Dedifferentiated amniotic fluid mesenchymal stem cell (primary cell): ENCODE results near the gene HMX3.

Experiments used
- DNase-seq: peaks from one replicate; pipeline ENCODE4 v3.0.0-alpha.2; 2016; ENCODE audit errors: extremely low spot score

The HMX3 gene

DNA sequence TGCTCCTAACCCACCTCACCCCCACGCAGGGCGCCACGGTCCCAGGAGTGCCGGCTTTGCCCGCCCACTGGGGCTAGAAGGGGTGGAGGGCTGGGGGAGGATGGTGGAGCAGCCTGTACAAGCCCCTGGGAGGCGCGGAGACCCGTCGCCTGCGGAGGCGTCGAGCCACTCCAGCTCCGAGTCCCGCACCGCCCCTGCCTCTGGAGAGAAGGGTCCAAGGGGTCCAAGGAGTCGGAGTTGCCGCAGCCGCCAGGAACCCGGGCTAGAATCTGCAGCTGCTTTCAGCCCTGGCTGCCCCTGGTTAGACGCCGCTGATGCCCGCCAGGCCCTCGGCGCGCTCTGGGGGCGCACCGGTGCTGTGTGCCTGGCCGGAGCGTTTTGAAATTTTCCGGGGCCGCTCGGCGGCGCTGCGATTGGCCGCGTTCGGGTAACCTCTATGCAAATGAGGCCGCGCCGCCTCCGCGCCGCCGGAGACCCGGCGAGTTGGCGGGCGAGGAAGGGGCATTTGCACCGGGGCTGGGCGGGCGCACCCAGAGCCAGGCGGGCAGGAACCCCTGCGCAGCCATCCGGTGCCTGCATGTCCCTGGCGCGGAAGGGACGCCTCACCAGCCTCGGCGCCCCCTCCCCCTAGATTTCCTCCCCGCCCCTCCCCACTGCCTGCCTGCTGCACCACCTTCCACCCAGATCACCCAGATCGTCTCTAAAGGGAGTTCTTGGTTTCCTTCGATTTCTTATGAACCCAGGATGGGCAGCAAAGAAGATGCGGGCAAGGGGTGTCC, 12.1 kb downstream of the HMX3 start, which contains the start of gene HMX2:
Gene HMX2 (plus strand): TSS at position 502 of the 779 bp plus-strand sequence. CDS start 243 bp downstream, at position 745.
- DNase-seq = no peak

DNA sequence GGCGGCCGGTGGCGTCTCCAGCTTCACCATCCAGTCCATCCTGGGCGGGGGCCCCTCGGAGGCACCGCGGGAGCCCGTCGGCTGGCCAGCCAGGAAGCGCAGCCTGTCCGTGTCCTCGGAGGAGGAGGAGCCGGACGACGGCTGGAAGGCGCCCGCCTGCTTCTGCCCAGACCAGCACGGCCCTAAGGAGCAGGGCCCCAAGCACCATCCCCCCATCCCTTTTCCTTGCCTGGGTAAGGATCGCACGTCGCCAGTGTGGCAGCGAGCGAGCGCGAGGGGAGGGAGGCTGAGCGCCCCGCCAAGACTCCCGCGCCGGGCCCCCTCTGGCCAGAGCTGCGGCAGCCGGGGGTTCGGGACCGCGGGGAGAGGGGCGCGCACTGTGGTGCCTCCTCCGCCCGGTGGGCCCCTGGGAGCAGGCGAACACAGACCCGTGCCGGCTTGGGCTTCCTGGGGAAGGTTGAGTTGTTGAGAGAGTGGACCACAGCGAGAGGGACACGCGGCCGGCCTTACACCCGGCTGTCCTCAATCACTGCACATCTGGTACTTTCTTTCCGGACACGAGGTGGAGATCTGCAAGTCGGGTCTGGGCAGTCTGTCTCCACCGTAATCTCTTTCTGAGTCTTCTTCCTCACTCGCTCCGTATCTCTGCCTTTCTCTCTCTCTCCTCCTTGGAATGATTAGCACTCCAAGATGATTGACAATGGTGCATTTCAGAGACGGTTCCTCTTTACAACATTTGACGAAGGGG, 12.8 kb downstream of the HMX3 start:
- DNase-seq = no peak

DNA sequence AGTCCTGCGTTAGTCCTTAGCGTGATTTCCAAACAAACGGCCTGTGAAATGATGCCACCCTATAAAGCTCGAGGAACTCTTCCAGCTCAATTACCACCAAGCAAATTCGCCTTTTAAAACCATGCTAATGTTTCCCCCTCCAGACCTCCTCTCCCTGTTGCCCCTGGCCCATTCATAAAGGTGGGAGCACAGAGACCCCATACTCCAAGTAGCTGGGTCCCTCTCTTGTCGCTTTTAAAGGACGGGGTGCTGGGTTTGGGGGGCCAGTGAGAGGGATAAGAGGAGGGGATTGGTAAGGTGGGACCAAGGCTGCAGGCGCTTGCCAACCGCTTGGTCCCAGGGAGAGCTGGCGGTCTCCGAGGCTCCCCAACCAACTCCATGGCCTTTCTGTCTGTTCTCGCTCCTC, 13.4 kb downstream of the HMX3 start:
- no peak for DNase-seq

DNA sequence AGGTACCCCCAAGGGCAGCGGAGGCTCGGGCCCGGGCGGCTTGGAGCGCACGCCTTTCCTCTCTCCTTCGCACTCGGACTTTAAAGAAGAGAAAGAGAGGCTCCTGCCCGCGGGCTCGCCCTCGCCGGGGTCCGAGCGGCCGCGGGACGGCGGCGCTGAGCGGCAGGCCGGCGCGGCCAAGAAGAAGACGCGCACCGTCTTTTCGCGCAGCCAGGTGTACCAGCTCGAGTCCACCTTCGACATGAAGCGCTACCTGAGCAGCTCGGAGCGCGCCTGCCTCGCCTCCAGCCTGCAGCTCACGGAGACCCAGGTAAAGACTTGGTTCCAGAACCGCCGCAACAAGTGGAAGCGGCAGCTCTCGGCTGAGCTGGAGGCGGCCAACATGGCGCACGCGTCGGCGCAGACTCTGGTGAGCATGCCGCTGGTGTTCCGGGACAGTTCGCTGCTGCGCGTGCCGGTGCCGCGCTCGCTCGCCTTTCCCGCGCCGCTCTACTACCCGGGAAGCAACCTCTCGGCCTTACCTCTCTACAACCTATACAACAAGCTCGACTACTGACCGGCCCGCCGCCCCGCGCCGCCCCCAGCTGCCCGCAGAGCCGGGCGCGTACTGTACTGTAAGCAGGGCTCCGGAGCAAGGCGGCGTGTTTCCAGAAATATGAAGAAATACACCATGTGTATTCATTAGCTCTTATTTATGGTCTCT, 13.9 kb downstream of the HMX3 start:
- no peak for DNase-seq

DNA sequence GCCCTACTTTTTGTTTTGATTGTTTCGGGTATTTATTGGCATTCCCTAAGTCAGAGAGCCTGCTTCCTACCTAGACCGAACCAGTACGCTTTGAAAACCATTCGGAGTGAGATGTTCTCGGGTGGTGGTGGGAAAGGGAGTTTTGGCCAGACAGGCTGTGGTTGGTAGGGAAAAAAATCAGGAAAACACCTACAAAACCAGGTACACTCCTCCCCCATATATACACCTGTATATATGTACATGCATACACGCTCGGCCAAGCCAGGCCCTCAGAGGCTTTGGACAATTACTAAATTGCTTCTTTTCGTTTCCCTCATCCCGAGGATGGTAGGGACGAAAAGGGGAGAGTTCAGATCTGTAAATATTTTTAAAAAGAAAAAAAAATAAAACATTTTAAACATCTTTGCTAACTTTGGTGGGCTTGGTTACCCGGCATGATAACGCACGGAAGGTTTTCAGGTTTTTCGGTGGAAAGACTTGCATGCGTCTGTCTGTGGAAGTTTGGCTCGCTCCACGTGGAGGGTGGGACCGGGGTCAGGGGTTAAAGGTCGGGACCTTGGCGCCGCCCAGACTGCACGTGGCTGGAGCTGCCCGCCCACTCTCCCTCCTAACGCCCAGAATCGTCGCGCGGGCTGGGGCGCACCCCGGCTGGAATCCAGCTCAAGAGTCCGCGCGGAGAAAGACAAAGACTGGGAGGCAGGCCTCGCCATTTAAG, 14.7 kb downstream of the HMX3 start:
- DNase-seq = no peak

DNA sequence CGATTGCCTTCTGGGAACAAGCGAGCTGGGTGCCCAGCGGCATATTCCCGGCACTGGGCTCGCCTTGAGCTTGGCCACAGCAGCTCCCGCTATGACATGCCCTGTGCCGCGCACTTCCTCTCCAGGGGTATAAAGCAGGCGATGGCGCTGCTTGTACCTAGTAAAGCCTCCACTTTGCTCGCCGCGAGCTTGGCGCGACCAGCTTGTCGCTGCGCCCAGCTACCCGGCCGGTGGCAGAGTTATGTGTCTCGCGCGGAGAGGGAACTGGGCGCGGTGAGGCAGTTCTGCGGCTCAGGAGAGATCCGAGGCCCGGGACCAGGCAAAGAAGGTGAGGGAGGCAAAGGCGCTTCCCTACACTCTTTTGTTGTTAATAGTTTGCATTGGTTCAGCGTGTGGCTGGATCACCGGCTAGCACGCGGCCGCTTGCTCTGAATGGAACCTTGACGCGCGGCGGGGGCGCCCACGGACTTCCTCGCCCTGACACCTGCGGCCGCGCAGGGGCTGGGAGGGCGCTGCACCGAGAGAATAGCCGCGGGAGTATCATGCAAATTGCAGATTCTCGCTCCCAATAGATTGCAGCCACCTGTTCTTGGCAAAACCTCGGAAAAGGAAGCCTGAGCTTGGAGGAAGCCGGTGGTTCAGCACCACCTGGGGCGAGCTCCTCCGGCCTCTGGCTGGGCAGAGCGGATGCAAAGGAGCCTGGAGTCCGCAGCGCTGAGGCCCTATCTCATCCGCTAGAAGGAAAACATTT, 15.4 kb downstream of the HMX3 start:
- DNase-seq = no peak

DNA sequence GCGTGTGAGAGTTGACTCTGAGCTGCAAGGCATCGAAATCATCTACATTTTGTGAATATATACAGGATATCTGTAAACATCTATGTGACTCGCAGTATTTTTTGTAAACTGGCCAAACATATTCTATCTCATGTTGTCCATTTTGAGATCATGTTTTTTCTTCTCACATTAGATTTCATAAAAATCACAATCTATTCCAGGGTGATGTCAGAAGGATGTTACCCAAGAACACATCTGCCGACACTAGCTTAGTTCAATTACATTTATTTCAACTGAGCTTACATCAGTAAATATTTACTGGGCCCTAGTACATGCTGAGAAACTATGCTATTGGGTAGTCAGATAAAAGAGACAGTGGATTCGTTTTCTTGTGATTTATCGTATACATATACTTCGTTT, 16.0 kb downstream of the HMX3 start:
- no peak for DNase-seq

DNA sequence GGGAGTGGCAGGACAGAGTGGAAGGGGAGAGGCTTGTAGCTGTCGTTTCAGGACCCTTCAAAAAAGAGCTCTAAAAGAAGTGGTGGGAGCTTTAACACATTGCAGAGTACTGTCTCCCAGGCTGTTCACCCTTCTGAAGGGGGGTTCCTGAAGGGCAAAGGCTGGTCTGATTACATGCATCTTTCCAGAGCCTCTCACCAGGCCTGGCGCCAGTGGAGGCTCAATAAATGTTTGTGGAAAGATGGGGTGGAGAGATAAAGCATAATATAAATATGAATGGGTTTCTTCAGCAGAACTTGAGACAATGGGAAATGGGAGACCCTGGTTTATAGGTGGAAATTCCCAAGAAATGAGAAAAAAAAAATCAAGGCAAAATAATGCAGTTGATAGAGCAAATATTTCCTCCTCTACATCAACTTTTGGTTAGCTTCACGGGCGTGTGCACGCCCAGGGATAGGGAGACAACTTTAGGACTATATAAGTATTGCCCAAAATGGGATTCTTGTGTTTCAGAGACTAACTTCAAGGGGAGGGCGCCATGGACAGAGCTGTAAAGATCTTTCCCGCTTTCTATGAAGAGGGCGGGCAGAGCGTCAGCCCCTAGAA, 17.8 kb downstream of the HMX3 start:
- DNase-seq = no peak

DNA sequence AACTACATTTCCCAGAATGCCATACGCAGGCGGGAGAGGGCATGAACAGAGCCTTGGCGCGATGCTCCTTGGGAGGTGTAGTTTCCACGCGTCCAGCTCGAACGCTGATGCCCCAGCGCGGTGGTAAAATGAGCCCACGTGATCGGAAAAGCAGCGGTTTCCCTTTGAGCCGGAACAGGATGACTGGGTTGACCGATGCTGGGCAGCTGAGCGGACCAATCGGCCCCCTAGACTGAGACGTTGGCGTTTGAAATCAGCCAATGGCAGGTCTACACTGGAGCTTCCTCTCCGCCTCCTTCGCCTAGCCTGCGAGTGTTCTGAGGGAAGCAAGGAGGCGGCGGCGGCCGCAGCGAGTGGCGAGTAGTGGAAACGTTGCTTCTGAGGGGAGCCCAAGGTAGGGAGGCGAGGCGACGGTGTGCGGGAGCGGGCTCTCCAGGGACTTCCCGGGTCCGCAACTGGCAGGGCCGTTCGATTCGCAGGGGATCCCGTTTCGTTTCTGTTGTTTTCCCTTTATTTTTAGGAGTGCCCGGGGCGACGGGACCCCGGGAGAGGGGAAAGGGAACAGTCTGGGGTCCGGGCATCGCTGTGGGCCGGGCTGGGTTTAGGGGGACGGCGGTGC, 18.4 kb downstream of the HMX3 start, which contains the start of gene BUB3:
Gene BUB3 (plus strand): TSS at position 311 of the 619 bp plus-strand sequence. CDS start 516 bp downstream, outside the sequence.
- peak; percentile 100 for DNase-seq

DNA sequence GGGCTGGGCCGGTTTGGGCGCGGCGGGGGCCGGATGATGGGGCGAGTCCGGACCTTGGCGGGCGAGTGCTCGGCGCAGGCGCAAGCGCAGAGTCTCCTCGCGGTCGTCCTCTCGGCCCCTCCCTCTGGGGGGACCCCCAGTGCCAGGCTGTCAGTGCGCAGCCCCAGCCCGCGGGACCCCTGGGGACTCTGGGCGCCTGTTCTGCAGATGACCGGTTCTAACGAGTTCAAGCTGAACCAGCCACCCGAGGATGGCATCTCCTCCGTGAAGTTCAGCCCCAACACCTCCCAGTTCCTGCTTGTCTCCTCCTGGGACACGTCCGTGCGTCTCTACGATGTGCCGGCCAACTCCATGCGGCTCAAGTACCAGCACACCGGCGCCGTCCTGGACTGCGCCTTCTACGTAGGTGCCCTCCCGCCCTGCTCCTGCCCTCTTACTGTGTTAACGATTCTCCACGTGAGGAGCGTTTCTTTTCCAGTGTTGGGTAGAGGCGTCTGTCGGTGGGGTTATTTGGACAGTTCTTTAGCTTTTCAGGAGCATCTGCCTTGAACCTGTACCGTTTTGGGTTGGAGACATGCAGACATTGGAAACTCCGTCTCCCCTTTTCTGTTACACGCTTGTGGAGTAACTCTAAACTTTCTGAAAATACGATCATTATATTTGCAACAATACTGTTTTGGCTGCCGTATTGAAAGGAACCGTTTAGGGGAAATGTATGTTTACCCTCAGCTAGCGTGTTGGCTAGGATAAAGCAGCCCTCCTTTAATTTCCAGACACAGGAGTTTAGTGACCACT, 19.1 kb downstream of the HMX3 start:
- no peak for DNase-seq

DNA sequence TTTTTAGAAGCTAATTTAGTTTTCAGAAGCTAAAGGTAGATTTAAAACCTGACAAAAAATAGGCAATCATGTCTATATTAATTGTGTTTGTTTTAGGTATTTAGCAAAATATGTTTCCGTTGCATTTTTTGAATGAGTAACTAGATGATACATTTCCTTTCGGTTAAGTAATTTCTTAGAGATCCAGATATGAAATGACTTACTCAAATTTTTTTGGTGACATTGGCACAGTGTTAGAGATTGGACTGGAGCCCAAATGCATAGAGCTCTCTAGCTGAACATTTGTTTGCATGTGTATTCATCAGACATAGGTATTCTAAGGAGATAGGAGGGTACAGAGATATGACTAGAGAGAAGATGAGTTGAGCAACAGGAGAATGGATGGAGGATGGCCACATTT, 20.3 kb downstream of the HMX3 start:
- DNase-seq = no peak

DNA sequence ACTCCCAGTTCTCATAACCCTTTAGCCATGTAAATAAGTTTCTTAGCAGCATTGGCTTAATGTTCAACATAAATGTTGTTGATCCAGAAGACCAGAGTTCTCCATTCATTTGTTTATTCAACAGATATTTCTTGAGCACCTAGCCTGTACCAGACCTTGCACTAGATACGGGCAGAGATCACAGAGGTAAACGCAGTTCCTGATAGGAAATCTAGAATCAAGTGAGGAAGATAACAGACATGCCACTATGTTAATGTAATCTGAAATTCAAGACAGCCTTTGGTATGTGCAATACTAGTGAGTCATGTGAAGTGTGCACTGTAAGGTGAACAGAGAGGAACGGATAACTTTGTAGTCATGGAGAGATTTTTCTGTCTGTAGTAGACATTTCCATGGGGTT, 21.4 kb downstream of the HMX3 start:
- no peak for DNase-seq

DNA sequence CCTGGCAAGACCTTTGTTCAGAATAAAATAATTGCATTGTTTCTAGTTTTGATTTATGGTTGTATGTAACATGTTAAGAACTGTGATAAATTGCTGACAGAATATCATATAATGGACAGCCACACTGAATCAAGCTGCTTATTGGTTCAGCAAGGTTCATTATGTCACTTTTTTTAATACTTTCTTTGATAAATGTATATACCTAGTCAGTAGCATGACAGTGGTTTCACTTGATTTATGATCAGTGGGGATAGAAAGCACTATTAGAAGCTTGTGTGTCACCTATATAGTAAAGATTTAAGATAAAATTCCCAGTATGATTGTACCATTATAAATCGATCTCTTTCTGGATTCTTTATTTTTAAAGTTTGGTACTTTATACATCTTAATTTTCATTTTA, 22.9 kb downstream of the HMX3 start:
- DNase-seq = no peak

DNA sequence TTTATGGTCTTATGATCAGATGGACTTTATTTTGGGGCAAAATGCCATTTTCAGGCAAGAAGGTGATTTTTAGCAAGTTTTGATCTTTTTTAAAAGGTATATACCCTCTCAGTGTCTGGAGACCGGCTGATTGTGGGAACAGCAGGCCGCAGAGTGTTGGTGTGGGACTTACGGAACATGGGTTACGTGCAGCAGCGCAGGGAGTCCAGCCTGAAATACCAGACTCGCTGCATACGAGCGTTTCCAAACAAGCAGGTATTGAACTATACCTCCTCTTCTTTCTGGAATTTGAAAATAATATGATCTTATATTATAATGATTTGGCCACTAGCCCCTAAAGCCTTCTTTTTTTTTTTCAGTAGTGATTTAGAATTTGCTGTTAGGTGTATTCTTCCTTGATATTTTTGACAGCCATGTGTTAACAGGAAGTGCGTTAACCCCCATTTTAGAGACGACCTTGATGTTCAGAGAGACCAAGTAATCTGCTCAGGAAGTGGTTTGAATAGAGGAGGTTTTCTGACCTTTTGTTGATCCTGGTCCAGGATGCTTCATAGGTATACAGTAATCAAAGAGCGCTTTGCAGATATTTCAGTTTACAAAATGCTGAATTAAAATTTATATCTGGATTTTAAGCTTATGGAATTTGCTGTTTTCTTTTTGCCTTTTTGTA, 24.7 kb downstream of the HMX3 start:
- no peak for DNase-seq

DNA sequence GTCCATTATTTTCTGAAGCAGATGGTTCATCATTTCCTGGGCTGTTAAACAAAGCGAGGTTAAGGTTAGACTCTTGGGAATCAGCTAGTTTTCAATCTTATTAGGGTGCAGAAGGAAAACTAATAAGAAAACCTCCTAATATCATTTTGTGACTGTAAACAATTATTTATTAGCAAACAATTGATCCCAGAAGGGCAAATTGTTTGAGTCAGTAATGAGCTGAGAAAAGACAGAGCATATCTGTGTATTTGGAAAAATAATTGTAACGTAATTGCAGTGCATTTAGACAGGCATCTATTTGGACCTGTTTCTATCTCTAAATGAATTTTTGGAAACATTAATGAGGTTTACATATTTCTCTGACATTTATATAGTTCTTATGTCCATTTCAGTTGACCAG, 28.5 kb downstream of the HMX3 start:
- DNase-seq = no peak

DNA sequence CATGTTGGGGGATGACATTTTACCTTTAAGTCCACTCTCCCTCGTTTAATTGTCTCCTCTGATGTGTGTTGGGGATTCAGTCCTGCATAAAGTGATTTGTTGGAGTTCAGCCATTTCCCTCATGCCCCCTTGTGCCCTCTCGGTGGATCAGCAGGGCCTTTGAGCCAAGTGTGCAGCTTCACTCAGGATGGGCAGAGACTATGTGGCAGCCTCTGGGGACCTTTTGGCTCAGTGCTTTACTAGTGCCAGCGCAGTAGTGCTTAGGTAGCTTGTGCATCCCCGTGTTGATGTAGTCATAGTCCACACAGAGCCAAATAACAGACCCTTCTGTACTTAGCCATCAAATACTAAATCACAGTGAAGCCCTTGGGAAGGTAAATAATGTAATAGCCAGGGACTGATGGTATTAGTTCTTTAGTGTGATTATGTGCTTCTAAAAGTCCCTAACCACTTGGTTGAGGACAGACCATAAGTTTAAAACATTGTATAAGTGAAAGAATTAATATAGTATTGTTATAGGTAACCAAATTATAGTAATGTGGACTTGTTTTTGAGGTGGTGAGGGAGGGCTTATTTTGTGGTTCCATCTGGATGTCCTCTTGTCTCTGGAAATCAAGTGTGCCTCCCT, 29.8 kb downstream of the HMX3 start:
- no peak for DNase-seq

DNA sequence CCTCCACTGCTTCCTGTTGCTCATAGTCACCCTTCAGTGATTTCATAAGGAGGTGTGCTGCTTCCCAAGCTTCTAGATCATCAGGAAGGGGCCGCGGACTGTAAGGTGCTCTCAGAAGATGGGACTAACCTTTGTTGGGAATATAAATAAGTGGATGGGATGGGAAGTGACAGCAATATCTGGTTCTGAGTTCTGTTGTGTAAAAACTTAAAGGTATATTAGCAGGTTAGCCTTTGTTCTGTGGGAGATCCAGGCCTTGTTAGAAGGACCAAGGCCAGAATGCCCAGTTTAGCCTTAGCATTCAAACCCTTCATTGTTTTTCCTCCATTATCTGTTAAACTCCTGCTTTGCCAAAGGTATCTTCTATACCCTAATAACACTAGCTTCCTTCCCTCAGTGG, 30.8 kb downstream of the HMX3 start:
- DNase-seq = no peak

DNA sequence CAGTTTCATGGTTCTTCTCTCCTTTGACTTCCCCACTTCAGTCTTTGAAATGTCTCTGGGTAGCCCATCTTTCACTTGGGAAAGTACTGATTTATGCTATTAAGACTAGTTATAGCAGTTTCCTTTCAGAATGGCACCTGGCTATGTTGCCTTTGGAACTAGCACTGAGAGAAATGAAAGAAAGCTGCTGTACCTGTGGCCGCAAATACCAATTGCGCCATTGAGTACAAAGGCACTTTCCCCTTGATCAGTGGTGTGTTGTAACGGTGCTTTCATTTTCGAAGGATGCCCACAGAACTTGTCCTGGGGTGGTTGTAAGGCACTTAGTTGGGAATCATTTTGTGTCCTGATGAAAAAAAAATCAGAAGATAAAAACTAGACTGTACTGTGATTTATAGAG, 35.2 kb downstream of the HMX3 start:
- no peak for DNase-seq
